ENCODE data around the gene MEF2B.

DNA sequence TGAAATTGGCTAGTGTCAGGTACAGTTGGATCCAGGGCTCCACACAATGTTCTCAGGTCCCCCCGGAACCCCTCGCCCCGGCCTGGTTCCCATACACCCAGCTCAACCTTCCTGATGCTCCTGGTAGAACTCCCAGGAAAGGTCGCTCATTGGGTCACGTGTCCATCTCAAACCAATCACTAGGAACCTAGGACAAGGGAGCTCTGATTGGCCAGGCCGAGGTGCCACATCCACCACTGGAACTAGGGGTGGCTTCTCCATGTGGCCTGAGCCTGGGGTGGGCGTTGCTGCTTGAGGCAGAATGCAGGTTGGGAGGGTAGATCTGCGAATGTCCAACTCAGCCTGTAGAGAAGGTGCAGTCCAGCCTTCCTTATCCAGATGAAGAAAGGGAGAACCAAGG, 6.9 kb upstream of the MEF2B start:
- no peak for TF ChIP-seq POLR2AphosphoS5 (IDR thresholded peaks at IDR 0.05)
- TF ChIP-seq POLR2A (IDR thresholded peaks at IDR 0.05): no peak
- TF ChIP-seq, protein P1, sequence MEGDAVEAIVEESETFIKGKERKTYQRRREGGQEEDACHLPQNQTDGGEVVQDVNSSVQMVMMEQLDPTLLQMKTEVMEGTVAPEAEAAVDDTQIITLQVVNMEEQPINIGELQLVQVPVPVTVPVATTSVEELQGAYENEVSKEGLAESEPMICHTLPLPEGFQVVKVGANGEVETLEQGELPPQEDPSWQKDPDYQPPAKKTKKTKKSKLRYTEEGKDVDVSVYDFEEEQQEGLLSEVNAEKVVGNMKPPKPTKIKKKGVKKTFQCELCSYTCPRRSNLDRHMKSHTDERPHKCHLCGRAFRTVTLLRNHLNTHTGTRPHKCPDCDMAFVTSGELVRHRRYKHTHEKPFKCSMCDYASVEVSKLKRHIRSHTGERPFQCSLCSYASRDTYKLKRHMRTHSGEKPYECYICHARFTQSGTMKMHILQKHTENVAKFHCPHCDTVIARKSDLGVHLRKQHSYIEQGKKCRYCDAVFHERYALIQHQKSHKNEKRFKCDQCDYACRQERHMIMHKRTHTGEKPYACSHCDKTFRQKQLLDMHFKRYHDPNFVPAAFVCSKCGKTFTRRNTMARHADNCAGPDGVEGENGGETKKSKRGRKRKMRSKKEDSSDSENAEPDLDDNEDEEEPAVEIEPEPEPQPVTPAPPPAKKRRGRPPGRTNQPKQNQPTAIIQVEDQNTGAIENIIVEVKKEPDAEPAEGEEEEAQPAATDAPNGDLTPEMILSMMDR (IDR thresholded peaks at IDR 0.05 in 8 of 11, conservative IDR thresholded peaks at IDR 0.05 in 3 of 11): no peak

Data from spleen (tissue), 7 donors.